ENCODE results near the gene TGFBR2. TPM values are rescaled to one million over a fixed set of nuclear protein-coding genes. Genes with fewer than 3 reads are reported as not detected.

Gene TGFBR2
- total RNA-seq, 2 donors from 2014 or later: 53.0 to 69.6 TPM

DNA sequence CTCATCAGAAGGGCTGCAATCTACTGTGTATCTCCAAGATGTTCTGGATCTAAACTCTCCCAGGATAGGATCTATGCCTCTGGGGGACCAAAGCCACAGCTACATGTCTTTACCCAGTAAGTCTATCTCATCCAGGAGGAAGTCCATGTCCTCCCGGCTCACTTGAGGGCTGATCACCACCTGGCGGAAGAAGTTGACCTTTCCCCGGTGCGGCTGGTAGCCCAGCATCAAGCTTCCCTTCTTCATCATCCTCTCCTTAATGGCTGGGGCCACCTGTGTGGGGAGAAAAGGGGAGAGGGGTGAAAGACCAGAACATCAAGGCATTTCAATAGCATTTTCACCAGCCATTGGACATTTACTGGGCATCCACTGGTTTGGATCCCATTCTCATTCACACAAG is 121.7 kb downstream of the TGFBR2 start:
- Histone ChIP-seq H3K27ac (no peak overlapping the region), H3K36me3 (no peaks in the 10 kb centered on the region), H3K4me3 (no peak overlapping the region), H3K9me3 (no peaks in the 10 kb centered on the region), H3K4me1 (replicated peaks) (no peaks in the 10 kb centered on the region), H3K27me3 (replicated peaks; ENCODE audit: insufficient read depth) (no peaks in the 10 kb centered on the region)
- TF ChIP-seq, protein P1, sequence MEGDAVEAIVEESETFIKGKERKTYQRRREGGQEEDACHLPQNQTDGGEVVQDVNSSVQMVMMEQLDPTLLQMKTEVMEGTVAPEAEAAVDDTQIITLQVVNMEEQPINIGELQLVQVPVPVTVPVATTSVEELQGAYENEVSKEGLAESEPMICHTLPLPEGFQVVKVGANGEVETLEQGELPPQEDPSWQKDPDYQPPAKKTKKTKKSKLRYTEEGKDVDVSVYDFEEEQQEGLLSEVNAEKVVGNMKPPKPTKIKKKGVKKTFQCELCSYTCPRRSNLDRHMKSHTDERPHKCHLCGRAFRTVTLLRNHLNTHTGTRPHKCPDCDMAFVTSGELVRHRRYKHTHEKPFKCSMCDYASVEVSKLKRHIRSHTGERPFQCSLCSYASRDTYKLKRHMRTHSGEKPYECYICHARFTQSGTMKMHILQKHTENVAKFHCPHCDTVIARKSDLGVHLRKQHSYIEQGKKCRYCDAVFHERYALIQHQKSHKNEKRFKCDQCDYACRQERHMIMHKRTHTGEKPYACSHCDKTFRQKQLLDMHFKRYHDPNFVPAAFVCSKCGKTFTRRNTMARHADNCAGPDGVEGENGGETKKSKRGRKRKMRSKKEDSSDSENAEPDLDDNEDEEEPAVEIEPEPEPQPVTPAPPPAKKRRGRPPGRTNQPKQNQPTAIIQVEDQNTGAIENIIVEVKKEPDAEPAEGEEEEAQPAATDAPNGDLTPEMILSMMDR (IDR thresholded peaks at IDR 0.05): no peak
- no peak for TF ChIP-seq POLR2AphosphoS5 (IDR thresholded peaks at IDR 0.05)
- TF ChIP-seq POLR2A (IDR thresholded peaks at IDR 0.05): no peak
- 77% methylated on average over 4 of the region's 4 CpGs for WGBS
- DNase-seq (ENCODE audit: low spot score): no peak
- intact Hi-C loops (cut with DNase I): no loop called here

DNA sequence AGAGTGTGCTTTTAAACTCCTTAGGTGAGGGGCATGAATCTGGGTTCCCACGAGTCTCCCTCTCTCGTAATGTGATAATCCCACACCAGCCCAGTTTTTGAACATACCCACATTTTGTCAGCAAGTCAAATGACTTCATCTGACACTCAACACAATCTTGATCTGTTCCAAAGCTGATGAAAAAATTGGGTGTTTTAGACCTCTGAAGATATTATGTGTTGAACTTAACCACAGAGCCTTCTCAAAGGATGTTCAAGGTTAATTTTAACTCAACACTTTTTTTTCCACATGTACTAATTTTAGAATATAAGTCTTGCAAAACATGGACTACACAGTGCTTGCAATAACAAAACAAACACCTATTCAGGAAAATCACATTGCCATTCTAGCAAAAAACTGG is 123.1 kb downstream of the TGFBR2 start:
- Histone ChIP-seq H3K9me3 (no peaks in the 10 kb centered on the region), H3K27me3 (replicated peaks; ENCODE audit: insufficient read depth) (no peaks in the 10 kb centered on the region), H3K27ac (no peak overlapping the region), H3K4me3 (no peak overlapping the region), H3K36me3 (no peaks in the 10 kb centered on the region), H3K4me1 (replicated peaks) (no peaks in the 10 kb centered on the region)
- no peak for DNase-seq (ENCODE audit: low spot score)
- 96% methylated on average over 2 of the region's 2 CpGs for WGBS
- TF ChIP-seq POLR2AphosphoS5 (IDR thresholded peaks at IDR 0.05): no peak
- no peak for TF ChIP-seq POLR2A (IDR thresholded peaks at IDR 0.05)
- intact Hi-C loops (cut with DNase I): no loop called here

DNA sequence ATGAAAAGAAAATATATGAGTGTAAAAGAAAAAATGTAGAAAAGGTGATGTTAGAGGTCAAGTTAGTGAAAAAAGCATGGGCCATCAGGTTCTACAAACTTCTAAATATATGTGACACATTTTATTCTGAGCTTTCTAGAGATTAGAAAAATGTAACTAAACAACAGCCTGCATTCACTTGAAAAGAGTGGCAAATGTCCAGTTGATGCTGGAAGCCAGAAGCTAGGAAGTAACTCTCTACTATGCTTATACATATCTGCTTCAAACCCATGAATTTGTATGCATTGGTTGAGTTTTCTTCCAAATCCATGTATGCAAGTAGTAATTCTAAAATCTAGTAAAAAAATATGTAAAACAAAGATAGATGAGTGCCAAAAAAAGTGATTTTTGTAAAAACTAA is 123.5 kb downstream of the TGFBR2 start:
- Histone ChIP-seq H3K4me3 (no peak overlapping the region), H3K27ac (no peak overlapping the region), H3K36me3 (no peaks in the 10 kb centered on the region), H3K9me3 (no peaks in the 10 kb centered on the region), H3K27me3 (replicated peaks; ENCODE audit: insufficient read depth) (no peaks in the 10 kb centered on the region), H3K4me1 (replicated peaks) (no peaks in the 10 kb centered on the region)
- intact Hi-C loops (cut with DNase I): no loop called here
- TF ChIP-seq POLR2A (IDR thresholded peaks at IDR 0.05) (no peak), POLR2AphosphoS5 (IDR thresholded peaks at IDR 0.05) (no peak)
- TF ChIP-seq, protein P1 (IDR thresholded peaks at IDR 0.05): no peak
- no peak for DNase-seq (ENCODE audit: low spot score)

DNA sequence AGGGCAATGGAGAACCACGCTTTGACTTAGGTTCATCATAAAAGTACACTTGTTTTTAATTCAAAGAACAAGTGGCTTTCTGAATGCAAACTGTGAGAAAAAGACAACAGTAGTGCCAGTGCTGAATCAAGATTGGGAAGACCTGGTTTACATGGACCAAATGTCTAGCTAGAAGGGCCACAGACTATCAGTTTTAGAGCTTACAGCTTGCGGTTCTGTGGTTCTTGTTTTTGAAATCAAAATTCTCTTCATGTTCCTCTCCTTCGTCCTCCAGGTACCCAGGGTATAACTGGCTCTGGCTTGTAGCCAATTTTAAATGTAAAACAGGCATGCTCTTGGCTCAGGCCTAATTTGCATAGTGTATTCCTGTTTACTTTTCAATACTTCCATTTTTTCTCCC is 124.6 kb downstream of the TGFBR2 start:
- H3K4me3 ChIP-seq: no peak overlapping the region
- no peaks in the 10 kb centered on the region for H3K36me3 ChIP-seq
- DNase-seq (ENCODE audit: low spot score): no peak
- H3K4me1 ChIP-seq (replicated peaks): no peaks in the 10 kb centered on the region
- TF ChIP-seq, protein P1 (IDR thresholded peaks at IDR 0.05): no peak
- TF ChIP-seq POLR2AphosphoS5 (IDR thresholded peaks at IDR 0.05): no peak
- TF ChIP-seq POLR2A (IDR thresholded peaks at IDR 0.05): no peak
- H3K9me3 ChIP-seq: no peaks in the 10 kb centered on the region
- intact Hi-C loops (cut with DNase I): no loop called here
- WGBS: 88% methylated on average over 3 of the region's 3 CpGs
- no peak overlapping the region for H3K27ac ChIP-seq
- no peaks in the 10 kb centered on the region for H3K27me3 ChIP-seq (replicated peaks; ENCODE audit: insufficient read depth)

DNA sequence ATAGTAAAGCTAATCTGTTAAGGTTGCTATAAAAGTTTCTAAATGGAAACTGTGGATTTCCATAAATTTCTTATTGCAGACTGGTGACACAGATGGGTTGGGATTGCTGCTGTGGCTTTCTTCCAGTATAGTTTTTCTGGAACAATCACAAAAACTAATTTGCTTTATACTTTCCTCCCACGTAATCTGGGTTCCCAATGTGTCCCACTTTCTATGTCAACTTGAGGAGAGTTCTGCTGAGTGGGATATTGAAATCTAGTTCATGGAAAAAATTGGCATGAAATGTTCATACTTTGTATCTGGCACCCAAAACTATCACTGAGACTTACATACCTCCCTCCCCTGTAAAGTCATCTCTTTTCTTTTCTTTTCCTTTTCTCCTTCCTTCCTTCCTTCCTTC is 126.8 kb downstream of the TGFBR2 start:
- WGBS: 48% methylated on average over 1 of the region's 1 CpG
- intact Hi-C loops (cut with DNase I): no loop called here

More for the DNA sequence above, 126.8 kb downstream of the TGFBR2 start:
- TF ChIP-seq POLR2A (IDR thresholded peaks at IDR 0.05) (no peak), POLR2AphosphoS5 (IDR thresholded peaks at IDR 0.05) (no peak)
- TF ChIP-seq, protein P1 (IDR thresholded peaks at IDR 0.05): no peak
- Histone ChIP-seq H3K36me3 (no peaks in the 10 kb centered on the region), H3K27ac (no peak overlapping the region), H3K9me3 (no peaks in the 10 kb centered on the region), H3K27me3 (replicated peaks; ENCODE audit: insufficient read depth) (no peaks in the 10 kb centered on the region), H3K4me3 (no peak overlapping the region), H3K4me1 (replicated peaks) (no peaks in the 10 kb centered on the region)
- DNase-seq (ENCODE audit: low spot score): no peak

Data from prostate gland (tissue), 2 donors.